IMR-90 (cell line): ENCODE results near the gene TMX1. TPM values are rescaled to one million over a fixed set of nuclear protein-coding genes. Genes with fewer than 3 reads are reported as not detected.

ENCODE experiments used
- ATAC-seq: fragments of 200-7000 bp; cut with Tn5 transposase; 2 replicates; pipeline ENCODE4 v1.9.1; 2020; ENCODE audit warnings: low read depth, mild to moderate bottlenecking, moderate library complexity
- BruUV-seq: library from RNA; stranded (reverse); fragments of 400-500 nt; replicated peaks from 2 replicates; lab custom pipeline; 2021; lab: Mats Ljungman, UMichigan
- CTCF ChIA-PET: fragments of 300-600 bp; formaldehyde crosslinking; extraction: SDS; loops from one replicate; lab custom pipeline; 2021; ENCODE audit warnings: antibody characterized with exemption; lab: Yijun Ruan, JAX
- POLR2A ChIA-PET: fragments of 300-600 bp; sonication (Branson Sonifier 250); formaldehyde crosslinking; loops from one replicate; lab custom pipeline; 2022; ENCODE audit warnings: antibody characterized with exemption; ENCODE audit not compliant: unreplicated experiment; lab: Charles Lee
- DNase-seq: peaks from one replicate; pipeline ENCODE4 v3.0.0; 2013
- H2AFZ ChIP-seq: replicated peaks from 2 replicates; pipeline ENCODE3; 2013; ENCODE audit warnings: low read length, mild to moderate bottlenecking; ENCODE audit not compliant: poor library complexity
- H2AK5ac ChIP-seq: 2 replicates; pipeline ENCODE4 v1.6.1; 2013; ENCODE audit warnings: low read depth, low read length, inconsistent platforms
- H2AK9ac ChIP-seq: replicated peaks from 2 replicates; pipeline ENCODE3; 2013; ENCODE audit warnings: mild to moderate bottlenecking, low read depth, low read length, moderate library complexity; ENCODE audit not compliant: poor library complexity
- H2BK120ac ChIP-seq: 2 replicates; pipeline ENCODE4 v1.6.1; 2013; ENCODE audit warnings: low read depth, low read length, inconsistent platforms
- H2BK15ac ChIP-seq: 3 replicates; pipeline ENCODE4 v1.6.1; 2013; ENCODE audit warnings: low read depth, low read length, inconsistent platforms
- H2BK20ac ChIP-seq: 2 replicates; pipeline ENCODE4 v1.6.1; 2013; ENCODE audit warnings: low read depth, mild to moderate bottlenecking, inconsistent platforms, low read length, moderate library complexity
- H2BK5ac ChIP-seq: 2 replicates; pipeline ENCODE4 v1.6.1; 2013; ENCODE audit warnings: mild to moderate bottlenecking, low read depth, low read length, inconsistent platforms; ENCODE audit not compliant: poor library complexity, severe bottlenecking
- H3K14ac ChIP-seq: replicated peaks from 2 replicates; pipeline ENCODE4 v1.6.1; 2013; ENCODE audit warnings: low read depth, low read length, inconsistent platforms
- H3K18ac ChIP-seq: 2 replicates; pipeline ENCODE4 v1.6.1; 2013; ENCODE audit warnings: low read depth, low read length, control low read depth
- H3K23ac ChIP-seq: 2 replicates; pipeline ENCODE4 v1.6.1; 2013; ENCODE audit warnings: low read depth, low read length, inconsistent platforms
- H3K27ac ChIP-seq: 2 replicates; pipeline ENCODE4 v1.5.1; 2013; ENCODE audit warnings: mild to moderate bottlenecking, control low read depth, low read length; ENCODE audit not compliant: insufficient read depth
- H3K27me3 ChIP-seq: 2 replicates; pipeline ENCODE4 v1.6.1; 2013; ENCODE audit warnings: low read length; ENCODE audit not compliant: control insufficient read depth, insufficient read depth
- H3K36me3 ChIP-seq: 2 replicates; pipeline ENCODE4 v1.6.1; 2013; ENCODE audit warnings: low read length, mixed read lengths; ENCODE audit not compliant: control insufficient read depth, insufficient read depth
- H3K4ac ChIP-seq: 2 replicates; pipeline ENCODE4 v1.6.1; 2013; ENCODE audit warnings: low read depth, low read length, inconsistent platforms
- H3K4me1 ChIP-seq: 2 replicates; pipeline ENCODE4 v1.6.1; 2013; ENCODE audit warnings: low read length, mixed read lengths; ENCODE audit not compliant: control insufficient read depth, insufficient read depth
- H3K4me2 ChIP-seq: 2 replicates; pipeline ENCODE4 v1.6.1; 2013; ENCODE audit warnings: low read depth, mild to moderate bottlenecking, control low read depth, low read length, moderate library complexity
- H3K4me3 ChIP-seq: 2 replicates; pipeline ENCODE4 v1.5.1; 2013; ENCODE audit warnings: low read depth, mild to moderate bottlenecking, control low read depth, low read length, moderate library complexity; ENCODE audit not compliant: insufficient read depth
- H3K56ac ChIP-seq: 2 replicates; pipeline ENCODE4 v1.6.1; 2013; ENCODE audit warnings: low read length, inconsistent platforms; ENCODE audit not compliant: insufficient read depth; ENCODE audit errors: extremely low read depth
- H3K79me1 ChIP-seq, 2 experiments: 2 replicates each; pipeline ENCODE4 v1.6.1; 2013; ENCODE audit warnings: low read length in 2 of 2, inconsistent platforms in 1 of 2, low read depth in 1 of 2
- H3K9ac ChIP-seq: 2 replicates; pipeline ENCODE4 v1.6.1; 2013; ENCODE audit warnings: low read depth, low read length, control low read depth
- H3K9me1 ChIP-seq: 2 replicates; pipeline ENCODE4 v1.6.1; 2013; ENCODE audit warnings: low read length, inconsistent platforms; ENCODE audit not compliant: insufficient read depth
- H3K9me3 ChIP-seq: 2 replicates; pipeline ENCODE4 v1.6.1; 2013; ENCODE audit warnings: low read length; ENCODE audit not compliant: control insufficient read depth, insufficient read depth
- H4K20me1 ChIP-seq: 2 replicates; pipeline ENCODE4 v1.6.1; 2013; ENCODE audit warnings: low read length, inconsistent platforms; ENCODE audit not compliant: insufficient read depth
- H4K5ac ChIP-seq: 2 replicates; pipeline ENCODE4 v1.6.1; 2013; ENCODE audit warnings: mild to moderate bottlenecking, low read depth, low read length, control low read depth
- H4K8ac ChIP-seq, 2 experiments: 2 replicates each; pipeline ENCODE4 v1.6.1; 2013; ENCODE audit warnings: low read depth in 2 of 2, low read length in 2 of 2, control low read depth in 1 of 2, inconsistent platforms in 1 of 2
- H4K91ac ChIP-seq: 2 replicates; pipeline ENCODE4 v1.6.1; 2013; ENCODE audit warnings: low read depth, low read length, inconsistent platforms; ENCODE audit not compliant: insufficient read depth
- MAFK ChIP-seq: IDR thresholded peaks from 2 replicates; pipeline ENCODE4 v1.6.1; 2012; ENCODE audit warnings: low read depth, low read length, improper control_type of control experiment
- NFE2L2 ChIP-seq: fragments of 150-350 bp; IDR thresholded peaks from 2 replicates; pipeline ENCODE4 v1.6.1; 2016; ENCODE audit warnings: low read depth, mild to moderate bottlenecking, low read length
- POLR2A ChIP-seq: IDR thresholded peaks from 2 replicates; pipeline ENCODE4 v1.6.1; 2012; ENCODE audit warnings: mild to moderate bottlenecking, low read depth, low read length
- RFX5 ChIP-seq: IDR thresholded peaks from 2 replicates; pipeline ENCODE4 v1.8.0; 2012; ENCODE audit warnings: low read depth, mild to moderate bottlenecking, low read length, moderate library complexity
- WGBS, 2 experiments: methylation state at CpG; one replicate each; pipeline versions ENCODE4 v1.1.5 to v1.1.7; 2013; ENCODE audit warnings: missing lambda C conversion rate in 2 of 2; ENCODE audit not compliant: insufficient read length in 1 of 2; ENCODE audit errors: extremely low coverage in 2 of 2; 5-methylcytosine and 5-hydroxymethylcytosine counted together
- dilution Hi-C: fragments of 300-500 bp; cut with HindIII; formaldehyde crosslinking; loops from one replicate; pipeline ENCODE4 v1.14.3; 2018; ENCODE audit warnings: low sequenced_read_pairs; ENCODE audit not compliant: unreplicated experiment
- in situ Hi-C: fragments of 300-500 bp; cut with MboI; formaldehyde crosslinking; loops from 3 replicates; pipeline ENCODE4 v1.14.3; 2019; ENCODE audit warnings: low sequenced_read_pairs, inconsistent platforms, mixed read lengths
- intact Hi-C: fragments of 100-400 bp; cut with micrococcal nuclease; formaldehyde crosslinking; loops from 2 replicates; pipeline ENCODE4 v1.10.0; 2022
- polyA plus RNA-seq, 3 experiments: library from polyadenylated mRNA; depleted of rRNA; stranded (reverse); fragments of >200 nt; gene quantifications; 2 replicates each; pipeline ENCODE4 v1.2.3, GENCODE V29; 2012; ENCODE audit warnings: low replicate concordance in 1 of 3
- total RNA-seq: library from RNA; depleted of rRNA; stranded (reverse); fragments of >200 nt; gene quantifications from 2 replicates; pipeline ENCODE4 v1.2.3, GENCODE V29; 2012

TMX1 gene
- total and polyA plus RNA-seq, 2 of the 4 experiments (the other 2 are of a cell fraction): 15.3 to 24.7 TPM

DNA sequence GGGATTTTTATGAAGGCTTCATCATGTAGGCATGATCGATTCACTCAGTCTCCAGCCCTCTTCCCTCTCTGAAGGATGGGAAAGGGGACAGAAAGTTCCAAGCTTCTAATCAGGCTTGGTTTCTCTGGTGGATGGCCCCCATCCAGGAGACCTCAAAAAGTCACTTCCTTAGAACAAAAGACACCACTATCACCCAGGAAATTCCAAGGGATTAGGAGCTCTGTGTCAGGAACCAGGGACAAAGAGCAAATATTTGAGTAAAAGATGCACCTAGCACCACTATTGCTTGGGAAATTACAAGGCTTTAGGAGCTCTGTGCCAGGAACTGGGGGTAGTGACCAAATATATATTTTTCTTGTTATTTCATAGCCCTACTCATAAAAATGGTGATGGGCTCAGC is 33.6 kb upstream of the TMX1 start:
- Histone ChIP-seq H2AFZ (no peak overlapping the region), H3K27ac (no peak overlapping the region), H4K8ac (no peak overlapping the region), H2BK15ac (no peak overlapping the region), H2AK9ac (no peak overlapping the region), H2BK20ac (no peak overlapping the region), H2BK5ac (no peak overlapping the region), H2AK5ac (no peak overlapping the region), H3K4me2 (no peak overlapping the region), H3K79me1 (no peaks in the 10 kb centered on the region), H4K5ac (no peak overlapping the region), H3K27me3 (peaks cover 45% of the 10 kb centered on the region), H3K9me1 (no peaks in the 10 kb centered on the region), H3K23ac (no peak overlapping the region), H4K20me1 (no peaks in the 10 kb centered on the region), H2BK120ac (no peak overlapping the region), H4K91ac (no peak overlapping the region), H3K9me3 (no peaks in the 10 kb centered on the region), H3K18ac (no peak overlapping the region), H3K4me1 (no peaks in the 10 kb centered on the region), H3K14ac (no peak overlapping the region), H3K9ac (no peak overlapping the region), H3K4ac (no peak overlapping the region), H3K36me3 (no peaks in the 10 kb centered on the region), H3K56ac (no peak overlapping the region), H3K4me3 (no peak overlapping the region)
- BruUV-seq: no TSS peak
- DNase-seq (no peak), ATAC-seq (no peak)
- dilution Hi-C loops: no loop called here
- no peak for TF ChIP-seq MAFK
- no peak for TF ChIP-seq POLR2A
- no peak for TF ChIP-seq NFE2L2
- no peak for TF ChIP-seq RFX5
- POLR2A ChIA-PET: no interaction called here
- no CpG with 5 or more reads among the region's 1 CpG for WGBS, 2 experiments
- intact Hi-C loops: no loop called here
- CTCF ChIA-PET: no interaction called here
- in situ Hi-C loops: loop anchor here (25.0 kb wide), 1 partner anchor 619 kb away; no protein-coding TSS in a partner anchor
